ENCODE results near the gene ZNF281.
"Not testable (repeated sequence)": the region's sequence is repeated elsewhere in the genome, so short reads cannot be mapped to it uniquely, and the experiment has no call there.

ZNF281 gene

GRCh38 chr1:200426196-200426595 lies 16.4 kb upstream of the ZNF281 start:
- DNase-seq (ENCODE audit: insufficient read length) (no peak), FAIRE-seq (no peak)
- TF ChIP-seq TAF1 (IDR thresholded peaks at IDR 0.05; ENCODE audit: borderline replicate concordance, low read depth, low read length) (no peak), POLR2AphosphoS5 (IDR thresholded peaks at IDR 0.05; ENCODE audit: low read depth, low read length) (no peak), POLR2A (IDR thresholded peaks at IDR 0.05; ENCODE audit: low read depth, low read length) (no peak)

- no peak for FAIRE-seq
- TF ChIP-seq POLR2AphosphoS5 (IDR thresholded peaks at IDR 0.05; ENCODE audit: low read depth, low read length) (no peak), POLR2A (IDR thresholded peaks at IDR 0.05; ENCODE audit: low read depth, low read length) (no peak), TAF1 (IDR thresholded peaks at IDR 0.05; ENCODE audit: borderline replicate concordance, low read depth, low read length) (no peak)
- DNase-seq (ENCODE audit: insufficient read length), result no peak
Measured at GRCh38 chr1:200423235-200423634, 13.4 kb upstream of the ZNF281 start.

DNA sequence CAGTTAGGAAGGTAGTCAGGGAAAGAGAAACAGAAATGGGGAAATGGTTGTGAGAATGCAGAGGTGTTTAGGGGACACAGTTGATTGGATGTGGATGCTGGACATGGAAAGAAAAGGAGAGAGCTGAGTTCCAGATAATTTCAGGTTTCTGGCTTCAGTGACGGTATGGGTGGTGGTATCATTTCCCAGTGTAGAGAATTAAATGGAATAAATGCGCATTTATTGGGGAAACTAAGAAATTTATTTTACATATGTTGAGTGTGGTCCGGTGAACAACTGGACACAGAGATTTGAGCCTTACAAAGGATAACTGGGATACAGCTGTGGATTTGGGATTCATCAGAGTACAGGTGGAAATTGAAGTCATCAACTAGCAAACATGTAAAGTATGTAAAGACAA lies 12.4 kb upstream of the ZNF281 start:
- FAIRE-seq, result no peak
- TF ChIP-seq POLR2A (IDR thresholded peaks at IDR 0.05; ENCODE audit: low read depth, low read length) (no peak), TAF1 (IDR thresholded peaks at IDR 0.05; ENCODE audit: borderline replicate concordance, low read depth, low read length) (no peak), POLR2AphosphoS5 (IDR thresholded peaks at IDR 0.05; ENCODE audit: low read depth, low read length) (no peak)
- no peak for DNase-seq (ENCODE audit: insufficient read length)

DNA sequence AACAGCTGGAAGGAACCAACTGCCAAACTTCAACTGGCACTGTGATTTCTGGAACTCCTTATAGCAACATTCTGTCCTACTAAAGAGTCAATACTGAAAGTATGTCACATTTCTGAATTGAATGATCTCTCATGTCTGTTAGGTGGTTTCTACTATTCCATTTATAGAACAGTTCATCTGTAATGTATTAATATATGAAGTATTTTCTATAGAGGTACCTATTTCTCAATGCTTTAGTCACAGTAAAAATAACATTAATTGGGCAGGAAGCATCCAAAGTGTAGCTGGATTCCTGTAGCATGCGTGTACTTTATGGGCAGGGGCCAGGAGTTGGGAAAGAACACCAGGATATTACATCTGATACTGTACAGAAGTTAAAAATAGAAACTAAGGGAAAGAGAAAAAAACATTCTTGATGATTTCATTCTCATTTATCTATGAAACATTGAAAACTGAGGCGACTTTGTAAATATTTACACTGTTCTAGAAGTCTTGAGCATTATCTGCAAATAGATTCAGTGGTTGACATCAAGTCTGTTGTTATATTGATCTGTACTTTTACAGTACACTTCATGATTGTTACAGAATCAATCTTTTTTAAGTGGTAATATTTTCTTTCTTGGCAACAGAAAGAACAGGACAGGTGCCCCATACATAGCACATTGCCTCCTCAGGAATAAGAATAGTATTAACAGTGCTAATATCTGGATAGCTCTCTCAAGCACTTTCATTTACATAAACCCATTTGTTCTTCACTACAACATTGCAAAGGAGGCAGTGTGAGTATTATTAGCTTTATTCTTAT lies 6.2 kb upstream of the ZNF281 start:
- peak; percentile 84 for FAIRE-seq
- no peak for TF ChIP-seq TAF1 (IDR thresholded peaks at IDR 0.05; ENCODE audit: borderline replicate concordance, low read depth, low read length)
- no peak for TF ChIP-seq POLR2AphosphoS5 (IDR thresholded peaks at IDR 0.05; ENCODE audit: low read depth, low read length)
- no peak for TF ChIP-seq POLR2A (IDR thresholded peaks at IDR 0.05; ENCODE audit: low read depth, low read length)

GRCh38 chr1:200415227-200415626 lies 5.4 kb upstream of the ZNF281 start:
- DNase-seq (ENCODE audit: insufficient read length) (no peak), FAIRE-seq (peak; percentile 61)
- no peak for TF ChIP-seq POLR2A (IDR thresholded peaks at IDR 0.05; ENCODE audit: low read depth, low read length)
- no peak for TF ChIP-seq TAF1 (IDR thresholded peaks at IDR 0.05; ENCODE audit: borderline replicate concordance, low read depth, low read length)
- no peak for TF ChIP-seq POLR2AphosphoS5 (IDR thresholded peaks at IDR 0.05; ENCODE audit: low read depth, low read length)

More for the DNA sequence above, 6.2 kb upstream of the ZNF281 start:
- DNase-seq (ENCODE audit: insufficient read length), result no peak

- FAIRE-seq (no peak), DNase-seq (ENCODE audit: insufficient read length) (no peak)
- TF ChIP-seq POLR2AphosphoS5 (IDR thresholded peaks at IDR 0.05; ENCODE audit: low read depth, low read length), result no peak
- TF ChIP-seq POLR2A (IDR thresholded peaks at IDR 0.05; ENCODE audit: low read depth, low read length), result no peak
- no peak for TF ChIP-seq TAF1 (IDR thresholded peaks at IDR 0.05; ENCODE audit: borderline replicate concordance, low read depth, low read length)
Measured at GRCh38 chr1:200414657-200415056, 4.8 kb upstream of the ZNF281 start.

DNA sequence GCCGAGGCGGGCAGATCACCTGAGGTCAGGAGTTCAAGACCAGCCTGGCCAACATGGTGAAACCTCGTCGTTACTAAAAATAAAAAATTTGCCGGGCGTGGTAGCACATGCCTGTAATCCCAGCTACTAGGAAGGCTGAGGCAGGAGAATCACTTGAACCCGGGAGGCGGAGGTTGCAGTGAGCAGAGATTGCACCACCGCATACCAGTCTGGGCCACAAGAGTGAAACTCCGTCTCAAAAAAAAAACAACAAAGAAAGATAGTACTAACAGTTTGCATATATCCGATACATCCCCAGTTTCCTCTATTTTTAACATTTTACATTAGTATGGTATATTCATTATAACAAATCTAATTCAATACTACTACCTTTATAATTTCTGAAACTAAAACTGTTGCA lies 3.9 kb upstream of the ZNF281 start:
- not testable (repeated sequence) for FAIRE-seq; DNase-seq (ENCODE audit: insufficient read length)

- FAIRE-seq (no peak), DNase-seq (ENCODE audit: insufficient read length) (no peak)
- no peak for TF ChIP-seq TAF1 (IDR thresholded peaks at IDR 0.05; ENCODE audit: borderline replicate concordance, low read depth, low read length)
- no peak for TF ChIP-seq POLR2A (IDR thresholded peaks at IDR 0.05; ENCODE audit: low read depth, low read length)
- no peak for TF ChIP-seq POLR2AphosphoS5 (IDR thresholded peaks at IDR 0.05; ENCODE audit: low read depth, low read length)
Measured at GRCh38 chr1:200411406-200412257, 1.8 kb upstream of the ZNF281 start.

GRCh38 chr1:200410566-200410878 lies 686 bp upstream of the ZNF281 start:
- FAIRE-seq (no peak), DNase-seq (ENCODE audit: insufficient read length) (no peak)
- 0 out of 2 replicates have a peak, but pooled peaks have one; percentile 12 for TF ChIP-seq POLR2AphosphoS5 (IDR thresholded peaks at IDR 0.05; ENCODE audit: low read depth, low read length)
- TF ChIP-seq POLR2A (IDR thresholded peaks at IDR 0.05; ENCODE audit: low read depth, low read length), result no peak
- no peak for TF ChIP-seq TAF1 (IDR thresholded peaks at IDR 0.05; ENCODE audit: borderline replicate concordance, low read depth, low read length)

DNA sequence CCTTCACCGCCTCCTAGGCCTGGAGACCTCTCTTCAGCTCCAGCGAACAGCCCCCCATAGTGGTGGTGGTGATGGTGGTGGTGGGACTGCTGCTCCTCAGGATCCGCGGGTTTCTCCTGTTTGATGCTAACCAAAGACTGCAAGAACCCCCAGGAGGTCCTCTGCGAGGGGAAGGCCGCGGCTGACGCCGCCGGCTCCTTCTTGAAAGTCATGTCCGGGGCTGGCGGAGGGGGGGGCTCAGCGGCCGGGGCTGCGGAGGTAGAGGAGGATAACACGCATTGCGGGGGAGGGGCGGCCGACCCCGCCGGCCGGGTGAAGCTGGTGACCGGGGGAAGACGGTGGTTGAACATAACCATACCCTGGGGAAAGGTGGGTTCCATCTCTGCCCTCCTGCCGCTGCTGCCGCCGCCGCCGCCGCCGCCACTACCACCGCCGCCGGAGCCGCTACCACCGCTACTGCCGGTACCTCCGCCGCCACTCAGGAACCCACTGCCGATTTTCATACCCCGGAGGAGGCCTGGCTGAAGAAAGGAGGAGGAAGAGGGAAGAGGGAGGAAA lies 554 bp downstream of the ZNF281 start:
- FAIRE-seq (no peak), DNase-seq (ENCODE audit: insufficient read length) (peak; percentile 28)
- TF ChIP-seq POLR2A (IDR thresholded peaks at IDR 0.05; ENCODE audit: low read depth, low read length) (no peak), TAF1 (IDR thresholded peaks at IDR 0.05; ENCODE audit: borderline replicate concordance, low read depth, low read length) (no peak), POLR2AphosphoS5 (IDR thresholded peaks at IDR 0.05; ENCODE audit: low read depth, low read length) (no peak)

DNA sequence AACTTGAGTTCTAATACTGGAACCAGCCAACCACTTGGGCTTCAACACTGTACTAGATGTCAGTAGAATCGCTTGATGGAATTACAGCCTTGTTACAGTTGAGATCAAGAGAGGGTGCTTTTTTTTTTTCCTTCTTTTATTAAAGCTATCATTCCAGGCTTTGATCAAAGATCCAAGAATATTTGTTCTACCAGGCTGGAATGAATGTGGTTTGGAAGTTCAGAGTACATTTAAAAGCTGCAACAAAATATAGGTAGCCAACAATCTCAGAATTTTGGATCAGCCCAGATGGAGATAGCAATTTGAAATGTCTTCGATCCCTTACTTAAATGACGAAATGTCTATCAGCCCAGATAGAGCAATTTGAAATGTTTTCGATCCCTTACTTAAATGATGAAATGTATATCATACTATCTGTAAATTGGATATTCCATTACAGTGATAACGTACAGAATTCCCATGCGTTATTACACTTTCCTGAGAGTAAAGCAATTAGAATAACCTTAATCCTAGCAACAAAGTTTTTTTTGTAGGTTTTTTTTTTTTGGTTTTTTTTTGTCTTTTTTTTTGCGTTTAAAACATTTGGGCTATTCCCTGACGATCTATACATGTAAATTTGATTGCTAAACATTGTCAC lies 3.6 kb downstream of the ZNF281 start:
- TF ChIP-seq TAF1 (IDR thresholded peaks at IDR 0.05; ENCODE audit: borderline replicate concordance, low read depth, low read length) (no peak), POLR2AphosphoS5 (IDR thresholded peaks at IDR 0.05; ENCODE audit: low read depth, low read length) (no peak), POLR2A (IDR thresholded peaks at IDR 0.05; ENCODE audit: low read depth, low read length) (no peak)
- DNase-seq (ENCODE audit: insufficient read length) (no peak), FAIRE-seq (no peak)
